Spinal cord (tissue), 10 donors: ENCODE data around the gene MRRF. TPM values are rescaled to one million over a fixed set of nuclear protein-coding genes. Genes with fewer than 3 reads are reported as not detected.

Source experiments
- DNase-seq, 6 donors: peaks; one replicate each; pipeline versions ENCODE4 v3.0.0 to v3.0.0-alpha.2; 2013 to 2015; ENCODE audit warnings: low spot score in 6 of 6, low read depth in 4 of 6
- H3K27ac ChIP-seq: one replicate; pipeline ENCODE4 v1.5.1; 2013; ENCODE audit warnings: low read depth, low read length, control low read depth
- H3K27me3 ChIP-seq: one replicate; pipeline ENCODE4 v1.6.1; 2013; ENCODE audit warnings: low read length; ENCODE audit not compliant: control insufficient read depth, insufficient read depth
- H3K36me3 ChIP-seq: one replicate; pipeline ENCODE4 v1.6.1; 2013; ENCODE audit warnings: low read length; ENCODE audit not compliant: control insufficient read depth, insufficient read depth
- H3K4me1 ChIP-seq: one replicate; pipeline ENCODE4 v1.6.1; 2013; ENCODE audit warnings: low read length; ENCODE audit not compliant: control insufficient read depth, insufficient read depth
- H3K4me3 ChIP-seq: one replicate; pipeline ENCODE4 v1.5.1; 2013; ENCODE audit warnings: low read depth, low read length, control low read depth
- H3K9me3 ChIP-seq: one replicate; pipeline ENCODE4 v1.6.1; 2013; ENCODE audit warnings: low read length; ENCODE audit not compliant: control insufficient read depth, insufficient read depth
- WGBS: methylation state at CpG from one replicate; pipeline ENCODE4 v1.1.5; 2013; ENCODE audit warnings: missing lambda C conversion rate; ENCODE audit not compliant: insufficient coverage; 5-methylcytosine and 5-hydroxymethylcytosine counted together
- polyA plus RNA-seq, 2 donors: library from polyadenylated mRNA; unstranded; fragments of 120-200 nt; gene quantifications; one replicate each; pipeline ENCODE4 v1.2.1, GENCODE V29; 2013; ENCODE audit not compliant: insufficient read length in 2 of 2
- total RNA-seq, 2 donors: library from RNA; depleted of rRNA in 1 of 2; stranded (reverse); fragments of 120-200 nt in 1 of 2; fragments of >200 nt in 1 of 2; gene quantifications; one replicate each; pipeline versions ENCODE4 v1.2.3 to v1.2.4, GENCODE V29; 2013 to 2014
- donor health status: healthy.

The MRRF gene
- total and polyA plus RNA-seq, 4 donors = 23.5 to 31.6 (median 27.8) TPM

GRCh38 chr9:122219856-122220672 lies 44.6 kb upstream of the MRRF start:
- Histone ChIP-seq H3K9me3 (no peaks in the 10 kb centered on the region), H3K4me1 (peaks cover 35% of the 10 kb centered on the region), H3K27me3 (peaks cover 100% of the 10 kb centered on the region), H3K36me3 (no peaks in the 10 kb centered on the region), H3K27ac (no peak overlapping the region), H3K4me3 (no peak overlapping the region)
- DNase-seq = peak in 2 of 6 donors; percentile 47 to 65
- WGBS = 2% methylated on average over 57 of the region's 57 CpGs

GRCh38 chr9:122220673-122221182 lies 44.0 kb upstream of the MRRF start:
- no peak overlapping the region for H3K4me3 ChIP-seq
- WGBS = 9% methylated on average over 9 of the region's 18 CpGs
- no peaks in the 10 kb centered on the region for H3K9me3 ChIP-seq
- H3K27me3 ChIP-seq = peaks cover 100% of the 10 kb centered on the region
- peak in 2 of 6 donors; percentile 31 to 46 for DNase-seq
- H3K4me1 ChIP-seq = peaks cover 38% of the 10 kb centered on the region
- H3K36me3 ChIP-seq = no peaks in the 10 kb centered on the region
- no peak overlapping the region for H3K27ac ChIP-seq

- Histone ChIP-seq H3K27me3 (peaks cover 100% of the 10 kb centered on the region), H3K9me3 (no peaks in the 10 kb centered on the region), H3K4me1 (peaks cover 44% of the 10 kb centered on the region), H3K27ac (no peak overlapping the region), H3K36me3 (no peaks in the 10 kb centered on the region), H3K4me3 (no peak overlapping the region)
- 0% methylated on average over 19 of the region's 27 CpGs for WGBS
- no peak for DNase-seq
Observed at GRCh38 chr9:122221183-122221811, 43.4 kb upstream of the MRRF start.

GRCh38 chr9:122222791-122223190 lies 41.9 kb upstream of the MRRF start:
- 13% methylated on average over 3 of the region's 5 CpGs for WGBS
- Histone ChIP-seq H3K27ac (no peak overlapping the region), H3K36me3 (no peaks in the 10 kb centered on the region), H3K4me1 (peaks cover 53% of the 10 kb centered on the region), H3K4me3 (no peak overlapping the region), H3K27me3 (peaks cover 100% of the 10 kb centered on the region), H3K9me3 (no peaks in the 10 kb centered on the region)
- no peak for DNase-seq

GRCh38 chr9:122223435-122223834 lies 41.2 kb upstream of the MRRF start:
- WGBS = 65% methylated on average over 2 of the region's 5 CpGs
- peaks cover 99% of the 10 kb centered on the region for H3K27me3 ChIP-seq
- H3K36me3 ChIP-seq = no peaks in the 10 kb centered on the region
- H3K4me1 ChIP-seq = peaks cover 59% of the 10 kb centered on the region
- H3K4me3 ChIP-seq = no peak overlapping the region
- no peak for DNase-seq
- H3K9me3 ChIP-seq = no peaks in the 10 kb centered on the region
- no peak overlapping the region for H3K27ac ChIP-seq

GRCh38 chr9:122225312-122226141 lies 39.2 kb upstream of the MRRF start:
- Histone ChIP-seq H3K4me1 (peaks cover 44% of the 10 kb centered on the region), H3K4me3 (no peak overlapping the region), H3K27ac (no peak overlapping the region), H3K27me3 (peaks cover 99% of the 10 kb centered on the region), H3K36me3 (no peaks in the 10 kb centered on the region), H3K9me3 (no peaks in the 10 kb centered on the region)
- DNase-seq = no peak
- WGBS = 8% methylated on average over 51 of the region's 51 CpGs

GRCh38 chr9:122226142-122226757 lies 38.4 kb upstream of the MRRF start:
- WGBS = 3% methylated on average over 51 of the region's 51 CpGs
- Histone ChIP-seq H3K4me1 (peaks cover 39% of the 10 kb centered on the region), H3K9me3 (no peaks in the 10 kb centered on the region), H3K27me3 (peaks cover 99% of the 10 kb centered on the region), H3K27ac (no peak overlapping the region), H3K4me3 (no peak overlapping the region), H3K36me3 (no peaks in the 10 kb centered on the region)
- DNase-seq = peak in 1 of 6 donors; percentile 33

GRCh38 chr9:122226758-122227574 lies 37.7 kb upstream of the MRRF start:
- no peaks in the 10 kb centered on the region for H3K9me3 ChIP-seq
- peaks cover 99% of the 10 kb centered on the region for H3K27me3 ChIP-seq
- H3K36me3 ChIP-seq = no peaks in the 10 kb centered on the region
- no peak overlapping the region for H3K4me3 ChIP-seq
- H3K4me1 ChIP-seq = peaks cover 35% of the 10 kb centered on the region
- 3% methylated on average over 48 of the region's 59 CpGs for WGBS
- H3K27ac ChIP-seq = no peak overlapping the region
- no peak for DNase-seq
